Lung microvascular endothelial cell (primary cell): Measurements from ENCODE around the gene FRG2C. TPM values are rescaled to one million over a fixed set of nuclear protein-coding genes. Genes with fewer than 3 reads are reported as not detected.
"Not testable (repeated sequence)": the region's sequence is repeated elsewhere in the genome, so short reads cannot be mapped to it uniquely, and the experiment has no call there.

ENCODE experiments used
- DNase-seq, 2 donors: peaks; one replicate each; pipeline versions ENCODE4 v3.0.0 to v3.0.0-alpha.2; 2010; ENCODE audit warnings: low read depth in 2 of 2
- total RNA-seq: library from RNA; depleted of rRNA; stranded (reverse); fragments of >200 nt; gene quantifications from 2 replicates; pipeline ENCODE4 v1.2.1, GENCODE V29; 2014

Gene FRG2C
- total RNA-seq = not detected in 2 replicates

- not testable (repeated sequence) for DNase-seq
Measured at GRCh38 chr3:75664028-75664427, at the start of gene FRG2C. Gene FRG2C (plus strand): TSS chr3:75664328. CDS start chr3:75664380, 52 bp downstream.

- DNase-seq = peak in 1 of 2 donors; percentile 2
Measured at GRCh38 chr3:75618666-75619305, 45.3 kb upstream of the FRG2C start.

GRCh38 chr3:75619481-75620031 lies 44.6 kb upstream of the FRG2C start:
- DNase-seq = not testable (repeated sequence)

- not testable (repeated sequence) for DNase-seq
Measured at GRCh38 chr3:75621772-75622171, 42.4 kb upstream of the FRG2C start.

GRCh38 chr3:75623656-75624055 lies 40.5 kb upstream of the FRG2C start:
- DNase-seq = not testable (repeated sequence)

GRCh38 chr3:75630887-75631535 lies 33.1 kb upstream of the FRG2C start:
- DNase-seq = not testable (repeated sequence)

GRCh38 chr3:75631541-75631940 lies 32.6 kb upstream of the FRG2C start:
- no peak for DNase-seq

GRCh38 chr3:75638947-75639346 lies 25.2 kb upstream of the FRG2C start:
- not testable (repeated sequence) for DNase-seq

GRCh38 chr3:75641107-75641517 lies 23.0 kb upstream of the FRG2C start:
- peak; percentile 69 to 75 for DNase-seq

GRCh38 chr3:75643031-75643800 lies 20.9 kb upstream of the FRG2C start:
- peak; percentile 46 to 50 for DNase-seq

GRCh38 chr3:75645548-75645947 lies 18.6 kb upstream of the FRG2C start:
- DNase-seq = not testable (repeated sequence)

GRCh38 chr3:75650191-75650590 lies 13.9 kb upstream of the FRG2C start:
- no peak for DNase-seq

- not testable (repeated sequence) for DNase-seq
Measured at GRCh38 chr3:75655101-75655904, 8.8 kb upstream of the FRG2C start.

GRCh38 chr3:75655956-75656355 lies 8.2 kb upstream of the FRG2C start:
- DNase-seq = not testable (repeated sequence)

GRCh38 chr3:75658411-75659107 lies 5.6 kb upstream of the FRG2C start:
- DNase-seq = not testable (repeated sequence)

- not testable (repeated sequence) for DNase-seq
Measured at GRCh38 chr3:75659108-75659433, 5.1 kb upstream of the FRG2C start.

- DNase-seq = not testable (repeated sequence)
Measured at GRCh38 chr3:75665626-75666025, 1.5 kb downstream of the FRG2C start.

GRCh38 chr3:75667757-75668701 lies 3.9 kb downstream of the FRG2C start:
- not testable (repeated sequence) for DNase-seq

GRCh38 chr3:75668759-75669347 lies 4.7 kb downstream of the FRG2C start:
- DNase-seq = not testable (repeated sequence)
